Fibroblast of peridontal ligament (primary cell): ENCODE data around the gene CHN1.

Experiments used
- DNase-seq: peaks from one replicate; pipeline ENCODE4 v3.0.0-alpha.2; 2010; ENCODE audit errors: extremely low read depth

CHN1 gene

GRCh38 chr2:174873471-174873870 is 131.7 kb downstream of the CHN1 start:
- DNase-seq, result peak; percentile 63

- no peak for DNase-seq
Measured at GRCh38 chr2:174870787-174871186, 134.4 kb downstream of the CHN1 start.

GRCh38 chr2:174868878-174869277 is 136.3 kb downstream of the CHN1 start:
- DNase-seq, result no peak

- no peak for DNase-seq
Measured at GRCh38 chr2:174866421-174866820, 138.8 kb downstream of the CHN1 start.

GRCh38 chr2:174863183-174863582 is 142.0 kb downstream of the CHN1 start:
- DNase-seq, result no peak

- DNase-seq, result no peak
Measured at GRCh38 chr2:174859563-174860169, 145.5 kb downstream of the CHN1 start.

- no peak for DNase-seq
Measured at GRCh38 chr2:174858745-174859144, 146.4 kb downstream of the CHN1 start.

GRCh38 chr2:174856447-174856846 is 148.7 kb downstream of the CHN1 start:
- no peak for DNase-seq

- peak; percentile 94 for DNase-seq
Measured at GRCh38 chr2:174846941-174847938, 157.9 kb downstream of the CHN1 start.

- peak; percentile 68 for DNase-seq
Measured at GRCh38 chr2:174846218-174846617, 159.0 kb downstream of the CHN1 start.

GRCh38 chr2:174844295-174844708 is 160.9 kb downstream of the CHN1 start:
- peak; percentile 47 for DNase-seq

- DNase-seq, result no peak
Measured at GRCh38 chr2:174842496-174842895, 162.7 kb downstream of the CHN1 start.

GRCh38 chr2:174841936-174842335 is 163.2 kb downstream of the CHN1 start:
- no peak for DNase-seq

- DNase-seq, result peak; percentile 13
Measured at GRCh38 chr2:174841350-174841749, 163.8 kb downstream of the CHN1 start.

- peak; percentile 79 for DNase-seq
Measured at GRCh38 chr2:174840436-174840835, 164.7 kb downstream of the CHN1 start.

GRCh38 chr2:174839662-174840061 is 165.5 kb downstream of the CHN1 start:
- DNase-seq, result no peak

- no peak for DNase-seq
Measured at GRCh38 chr2:174836995-174837390, 168.2 kb downstream of the CHN1 start.

- DNase-seq, result peak; percentile 96
Measured at GRCh38 chr2:174836377-174836994, 168.7 kb downstream of the CHN1 start.

GRCh38 chr2:174835797-174836255 is 169.4 kb downstream of the CHN1 start:
- DNase-seq, result peak; percentile 96

- no peak for DNase-seq
Measured at GRCh38 chr2:174833737-174834136, 171.4 kb downstream of the CHN1 start.

- DNase-seq, result no peak
Measured at GRCh38 chr2:174830561-174830960, 174.6 kb downstream of the CHN1 start.

- no peak for DNase-seq
Measured at GRCh38 chr2:174829550-174829949, 175.6 kb downstream of the CHN1 start.
